Myocyte (in vitro differentiated cells): ENCODE measurements around the gene PSMB2. TPM values are rescaled to one million over a fixed set of nuclear protein-coding genes. Genes with fewer than 3 reads are reported as not detected.
A peak's percentile ranks its signal among the peaks of the same experiment; 100 is the strongest.

Experiments used
- DNase-seq: peaks from one replicate; pipeline ENCODE4 v3.0.0-alpha.2; 2012; ENCODE audit warnings: low read depth
- total RNA-seq: library from RNA; depleted of rRNA; stranded (reverse); fragments of >200 nt; gene quantifications from 2 replicates; pipeline ENCODE4 v1.2.3, GENCODE V29; 2014

PSMB2 gene
- total RNA-seq, 1 donor from 2014 or later = 38.8 TPM

DNA sequence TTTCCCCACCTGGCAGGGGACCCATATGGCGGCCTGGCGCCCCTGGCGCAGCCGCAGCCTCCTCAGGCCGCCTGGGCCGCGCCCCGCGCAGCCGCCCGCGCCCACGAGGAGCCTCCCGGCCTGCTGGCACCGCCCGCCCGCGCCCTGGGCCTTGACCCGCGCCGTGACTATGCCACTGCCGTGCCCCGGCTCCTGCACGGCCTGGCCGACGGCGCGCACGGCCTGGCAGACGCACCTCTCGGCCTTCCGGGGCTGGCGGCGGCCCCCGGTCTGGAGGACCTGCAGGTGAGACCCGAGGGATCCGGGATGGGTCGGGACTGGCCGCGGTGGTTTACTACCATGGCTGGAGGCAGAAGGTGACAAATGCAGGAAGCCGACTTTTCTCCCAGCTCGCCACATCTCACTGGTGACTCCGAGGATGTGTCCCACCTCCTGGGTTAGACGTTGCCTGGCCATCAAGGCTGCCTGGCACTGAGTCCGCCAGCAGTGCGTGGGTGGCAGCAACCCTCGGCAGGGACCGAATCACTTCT is 67.1 kb downstream of the PSMB2 start:
- no peak for DNase-seq

DNA sequence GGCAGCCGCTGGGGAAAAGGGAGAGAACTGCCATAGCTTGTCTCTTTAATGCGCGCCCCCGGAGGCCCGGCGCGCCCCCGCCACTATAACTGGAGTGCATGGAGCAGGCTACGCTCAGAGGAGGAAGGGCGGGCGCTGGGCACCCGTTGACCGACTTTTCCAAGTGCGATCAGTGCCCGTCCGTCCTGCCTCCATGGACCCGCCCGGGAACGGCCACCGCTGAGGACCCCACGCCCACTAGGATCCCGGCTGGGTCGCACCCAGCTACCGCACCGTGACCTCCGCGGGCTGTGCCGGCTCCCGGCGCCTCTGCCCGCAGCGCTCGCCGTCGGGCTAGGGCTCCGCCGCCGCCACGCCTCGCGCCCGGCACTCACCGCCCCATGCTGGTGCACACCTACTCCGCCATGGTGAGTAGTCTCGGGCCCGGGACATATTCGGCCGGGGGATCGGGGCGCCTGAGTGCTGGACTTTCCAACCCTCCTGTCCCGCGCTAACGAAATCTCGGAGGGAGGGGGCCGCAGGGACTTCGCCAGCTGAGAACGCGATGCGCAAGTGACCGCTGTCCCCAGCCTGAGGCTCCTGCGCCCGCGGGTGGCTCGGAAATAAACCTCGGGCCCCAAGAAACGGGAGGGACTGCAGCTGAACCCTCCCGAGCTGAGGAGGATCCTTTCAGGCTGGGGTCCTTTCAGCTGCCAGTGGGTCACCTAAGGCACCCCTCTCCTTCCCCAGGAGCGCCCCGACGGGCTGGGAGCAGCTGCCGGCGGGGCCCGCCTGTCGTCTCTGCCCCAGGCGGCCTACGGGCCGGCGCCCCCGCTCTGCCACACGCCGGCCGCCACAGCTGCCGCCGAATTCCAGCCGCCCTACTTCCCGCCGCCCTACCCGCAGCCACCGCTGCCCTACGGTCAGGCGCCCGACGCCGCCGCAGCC is 67.9 kb downstream of the PSMB2 start, which contains the start of gene TFAP2E:
TSS of gene TFAP2E (plus strand) at position 117 of the 927 bp plus-strand sequence. CDS start at position 381, 264 bp downstream.
- DNase-seq = peak; percentile 40

DNA sequence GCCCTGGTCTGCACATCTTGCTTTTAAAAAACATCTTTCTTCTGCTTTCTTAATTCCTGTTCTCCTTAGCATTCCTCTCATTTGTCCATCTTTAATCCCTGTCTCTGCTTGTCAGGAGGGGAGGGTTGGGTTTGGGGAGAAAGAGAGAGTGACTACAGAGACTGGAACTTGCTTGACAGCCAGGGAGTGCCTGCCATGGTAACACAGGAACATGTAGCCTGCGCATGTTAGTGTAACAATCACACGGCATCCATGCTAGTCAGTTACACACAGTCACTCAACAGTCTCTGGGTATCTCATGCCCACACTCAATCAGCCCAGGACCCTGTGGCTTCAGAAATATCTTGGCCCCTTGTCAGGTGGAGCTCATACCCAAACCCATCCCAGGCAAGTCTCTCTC is 69.0 kb downstream of the PSMB2 start:
- no peak for DNase-seq

DNA sequence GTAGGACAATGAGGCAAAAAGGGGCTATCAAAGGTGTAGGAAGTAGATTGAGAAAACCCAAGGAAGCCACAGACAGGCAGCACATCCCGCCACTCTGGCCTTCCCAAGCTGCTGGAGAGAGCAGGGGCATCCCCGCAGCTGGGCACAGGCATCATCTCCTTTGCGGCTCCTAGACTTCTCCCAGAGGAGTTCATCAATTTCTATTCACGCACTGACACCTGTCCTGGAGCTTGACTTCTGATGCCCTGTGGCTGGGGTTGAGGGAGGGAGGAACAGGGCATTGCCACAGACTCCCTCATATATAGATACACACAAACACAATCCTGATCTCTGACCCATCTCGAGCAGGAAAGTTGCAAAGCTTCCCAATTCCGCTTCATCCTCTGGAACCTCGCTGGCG is 70.1 kb downstream of the PSMB2 start:
- DNase-seq = no peak

DNA sequence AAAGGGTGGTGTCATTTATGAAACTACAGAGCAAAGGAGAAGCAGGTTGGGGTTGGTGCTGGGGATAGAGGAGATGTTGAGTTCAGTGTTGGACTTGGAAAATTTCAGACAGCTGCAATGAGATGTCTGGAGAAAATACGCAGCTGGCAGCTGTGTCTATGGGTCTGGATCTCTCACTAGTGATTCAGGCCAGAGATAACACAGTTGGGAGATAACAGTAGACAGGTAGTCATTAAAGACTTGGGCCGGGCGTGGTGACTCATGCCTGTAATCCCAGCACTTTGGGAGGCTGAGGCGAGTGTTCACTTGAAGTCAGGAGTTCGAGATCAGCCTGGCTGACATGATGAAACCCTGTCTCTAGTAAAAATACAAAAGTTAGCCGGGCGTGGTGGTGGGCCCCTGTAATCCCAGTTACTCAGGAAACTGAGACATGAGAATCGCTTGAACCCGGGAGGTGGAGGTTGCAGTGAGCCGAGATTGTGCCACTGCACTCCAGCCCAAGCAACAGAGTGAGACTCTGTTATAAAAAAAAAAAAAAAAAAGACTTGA is 70.7 kb downstream of the PSMB2 start:
- DNase-seq = no peak

DNA sequence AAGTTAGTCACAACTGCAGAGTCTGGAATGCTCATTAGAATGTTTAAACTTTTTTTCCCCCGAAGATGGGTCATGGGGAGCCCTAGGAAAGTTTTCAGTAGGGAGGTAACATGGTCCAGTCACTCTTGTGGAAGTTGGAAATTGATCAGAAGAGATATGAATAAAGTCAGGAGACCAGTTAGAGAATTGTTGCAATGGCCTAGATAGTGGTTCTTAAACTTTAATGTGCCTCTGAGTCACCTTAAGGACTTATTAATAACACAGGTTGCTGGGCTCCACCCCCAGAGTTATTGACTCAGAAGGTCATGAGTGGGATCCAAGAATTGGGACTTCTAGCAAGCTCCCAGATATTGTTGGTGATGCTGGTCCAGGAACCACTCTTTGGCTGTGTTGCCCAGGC is 71.4 kb downstream of the PSMB2 start:
- no peak for DNase-seq

DNA sequence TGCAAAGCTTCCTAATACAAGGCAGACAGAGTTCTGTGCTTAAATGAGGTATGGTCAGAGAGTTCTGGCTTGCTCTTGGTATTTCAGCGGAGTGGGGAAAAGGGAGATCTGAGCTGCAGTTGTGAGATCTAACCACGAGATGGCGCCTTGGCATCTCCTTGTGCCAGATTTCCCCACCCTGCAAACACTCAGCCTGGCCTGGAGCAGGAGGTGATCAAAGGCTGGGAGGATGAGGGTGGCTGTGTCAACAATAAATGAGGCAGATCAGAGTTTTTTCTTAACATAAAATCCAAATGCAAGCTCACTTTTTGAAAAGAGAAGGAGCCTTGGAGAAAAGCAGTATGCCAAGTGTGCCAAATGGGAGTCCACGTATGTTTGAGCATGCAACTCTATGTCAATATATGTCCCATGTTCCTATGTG is 72.3 kb downstream of the PSMB2 start:
- peak; percentile 78 for DNase-seq

DNA sequence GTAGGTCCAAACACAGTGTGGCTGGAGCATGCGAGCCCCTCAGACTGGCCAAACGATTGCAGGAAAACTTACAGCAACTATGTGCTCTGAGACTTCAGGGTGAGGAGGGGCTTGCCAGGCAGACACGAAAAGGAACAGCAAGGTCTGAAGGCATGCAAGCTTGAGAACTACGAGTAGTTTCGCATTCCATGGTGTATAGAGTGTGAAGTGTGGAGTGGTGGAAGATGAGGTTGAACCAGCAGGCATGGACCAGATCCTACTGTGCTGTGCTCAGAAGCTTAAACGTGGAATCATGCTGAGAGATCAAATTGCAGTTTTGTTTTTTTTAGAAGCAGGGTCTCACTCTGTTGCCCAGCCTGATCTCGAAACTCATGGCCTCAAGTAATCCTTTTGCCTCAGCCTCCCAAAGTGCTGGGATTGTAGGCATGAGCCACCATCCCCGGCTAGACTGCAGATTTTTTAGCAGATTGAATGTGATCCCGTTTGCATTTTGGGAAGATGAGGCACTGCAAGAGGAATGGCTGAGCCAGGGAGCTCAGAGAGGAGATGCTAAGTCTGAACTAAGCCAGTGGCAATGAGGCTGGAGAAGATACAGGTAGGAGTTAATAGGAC is 73.3 kb downstream of the PSMB2 start:
- DNase-seq = no peak

DNA sequence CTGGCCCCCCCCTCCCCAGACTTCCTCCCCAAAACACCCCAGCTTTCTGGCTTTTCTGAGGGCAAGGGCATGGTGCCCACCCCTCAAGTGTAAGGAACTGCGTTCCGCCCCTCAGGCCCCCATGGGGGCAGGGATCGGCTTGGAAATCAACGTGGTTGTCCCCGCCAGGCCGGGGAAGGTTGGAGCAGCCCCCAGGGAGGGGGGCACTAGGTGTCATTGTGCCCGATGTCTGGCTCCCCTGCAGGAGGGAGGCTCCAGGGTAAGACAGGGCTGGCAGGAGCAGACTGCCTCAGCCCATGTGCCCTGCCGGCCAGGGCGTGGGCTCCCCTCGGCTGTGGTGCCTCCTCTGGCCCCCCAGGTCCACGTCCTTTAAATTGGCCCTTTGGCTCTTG is 75.6 kb downstream of the PSMB2 start:
- no peak for DNase-seq

DNA sequence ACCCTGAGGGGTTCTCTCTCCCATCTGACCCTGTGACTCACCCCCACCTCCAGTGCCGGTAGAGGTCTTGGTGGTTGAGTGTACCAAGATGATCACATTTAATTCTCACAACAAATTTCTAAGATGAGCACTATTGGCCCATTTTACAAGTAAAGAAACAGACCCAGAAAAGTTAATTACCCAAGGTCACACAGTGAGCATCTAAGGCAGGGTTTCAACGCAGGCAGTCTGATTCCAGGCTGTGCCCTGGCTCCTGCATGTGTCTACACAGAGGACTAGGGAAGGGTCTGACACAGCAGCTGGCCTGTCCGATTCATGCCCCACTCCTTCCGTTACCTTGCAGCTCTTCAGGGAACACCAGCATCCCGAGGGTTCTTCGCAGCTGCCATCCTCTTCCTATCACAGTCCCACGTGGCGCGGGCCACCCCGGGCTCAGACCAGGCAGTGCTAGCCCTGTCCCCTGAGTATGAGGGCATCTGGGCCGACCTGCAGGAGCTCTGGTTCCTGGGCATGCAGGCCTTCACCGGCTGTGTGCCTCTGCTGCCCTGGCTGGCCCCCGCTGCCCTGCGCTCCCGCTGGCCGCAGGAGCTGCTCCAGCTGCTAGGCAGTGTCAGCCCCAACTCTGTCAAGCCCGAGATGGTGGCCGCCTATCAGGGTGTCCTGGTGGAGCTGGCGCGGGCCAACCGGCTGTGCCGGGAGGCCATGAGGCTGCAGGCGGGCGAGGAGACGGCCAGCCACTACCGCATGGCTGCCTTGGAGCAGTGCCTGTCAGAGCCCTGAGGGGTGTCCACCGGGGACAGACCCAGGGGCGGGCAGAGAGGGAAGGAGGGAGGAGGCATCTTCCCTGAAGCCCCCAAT is 76.2 kb downstream of the PSMB2 start:
- no peak for DNase-seq

DNA sequence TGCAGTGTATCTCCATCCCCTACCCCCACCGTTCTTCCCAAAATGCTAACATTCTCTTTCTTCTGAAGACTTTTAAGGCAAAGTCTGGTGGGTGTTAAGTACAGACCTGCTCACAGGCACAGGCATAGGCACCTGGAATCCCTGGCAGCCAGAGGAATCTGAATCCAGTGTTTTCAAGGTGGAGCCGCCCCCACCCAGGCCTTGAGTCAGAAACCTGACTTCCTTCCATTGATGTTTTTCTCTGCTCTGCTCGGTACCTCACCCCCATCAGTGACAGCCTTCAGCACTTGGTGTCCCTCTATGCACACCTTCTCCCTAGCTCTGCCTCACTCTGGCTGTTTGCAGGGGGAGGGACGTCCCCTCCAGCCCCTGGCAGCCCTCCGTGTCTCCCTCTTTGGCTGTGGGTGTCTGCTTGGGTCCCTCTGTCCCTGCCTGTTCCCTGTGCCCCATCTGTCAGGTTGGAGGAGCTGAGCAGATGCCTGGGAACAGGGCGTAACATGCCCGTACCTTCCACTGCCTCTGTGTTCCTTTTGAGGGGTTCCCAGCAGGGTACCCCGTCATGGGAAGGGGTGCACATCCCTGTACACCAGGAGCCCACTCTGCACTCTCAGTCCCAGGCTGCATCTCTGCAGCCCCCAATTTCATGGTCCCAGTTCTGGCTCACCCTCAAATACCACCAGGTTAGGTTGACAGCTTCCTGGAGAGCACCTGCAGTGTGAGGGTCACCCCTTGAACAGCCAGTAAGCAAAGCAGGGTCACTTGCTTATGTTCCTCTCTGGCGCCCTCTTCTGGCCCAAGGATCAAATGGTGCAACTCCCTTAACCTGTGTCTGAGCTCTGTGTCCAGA is 77.1 kb downstream of the PSMB2 start:
- peak; percentile 83 for DNase-seq

DNA sequence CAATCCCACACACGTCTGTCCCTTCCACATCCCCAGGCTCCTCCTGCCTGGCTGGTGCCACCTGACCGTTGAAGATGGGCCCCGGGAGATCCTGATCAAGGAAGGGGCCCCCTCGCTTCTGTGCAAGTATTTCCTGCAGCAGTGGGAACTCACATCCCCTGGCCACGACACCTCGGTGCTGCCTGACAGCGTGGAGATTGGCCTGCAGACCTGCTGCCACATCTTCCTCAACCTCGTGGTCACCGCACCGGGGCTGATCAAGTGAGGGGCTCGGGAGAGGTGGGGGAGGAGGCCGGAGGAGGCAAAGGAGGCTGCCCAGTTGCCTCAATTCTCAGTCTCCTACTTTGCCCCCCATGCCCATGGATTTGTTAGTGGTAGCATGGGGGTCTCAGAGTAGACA is 78.2 kb downstream of the PSMB2 start:
- no peak for DNase-seq

DNA sequence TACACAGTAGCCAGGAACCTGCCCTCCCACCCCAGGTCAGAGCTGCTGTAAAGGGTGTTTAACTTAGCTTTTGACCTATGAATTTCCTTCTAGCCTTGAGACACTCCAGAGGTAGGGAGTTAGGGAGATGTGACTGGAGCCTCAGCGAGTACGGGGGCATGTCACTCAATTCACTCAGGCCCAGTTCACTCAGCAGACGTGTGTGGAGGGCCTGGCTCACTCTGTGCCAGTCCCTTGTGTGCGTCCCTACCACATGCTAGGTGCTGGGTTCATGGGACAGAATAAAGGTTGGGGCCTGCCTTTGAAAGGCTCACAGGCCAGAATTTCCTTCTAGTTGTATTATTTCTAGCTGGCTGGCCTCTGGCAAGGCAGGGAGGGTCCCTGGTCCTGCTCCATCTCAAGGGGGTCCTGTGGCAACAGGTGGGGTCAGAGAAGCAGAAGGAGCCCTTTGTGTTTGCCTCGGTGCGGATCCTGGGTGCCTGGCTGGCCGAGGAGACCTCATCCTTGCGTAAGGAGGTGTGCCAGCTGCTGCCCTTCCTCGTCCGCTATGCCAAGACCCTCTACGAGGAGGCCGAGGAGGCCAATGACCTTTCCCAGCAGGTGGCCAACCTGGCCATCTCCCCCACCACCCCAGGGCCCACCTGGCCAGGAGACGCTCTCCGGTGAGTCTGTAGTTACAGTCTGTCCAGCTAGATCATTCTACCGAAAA is 79.2 kb downstream of the PSMB2 start:
- DNase-seq = no peak

DNA sequence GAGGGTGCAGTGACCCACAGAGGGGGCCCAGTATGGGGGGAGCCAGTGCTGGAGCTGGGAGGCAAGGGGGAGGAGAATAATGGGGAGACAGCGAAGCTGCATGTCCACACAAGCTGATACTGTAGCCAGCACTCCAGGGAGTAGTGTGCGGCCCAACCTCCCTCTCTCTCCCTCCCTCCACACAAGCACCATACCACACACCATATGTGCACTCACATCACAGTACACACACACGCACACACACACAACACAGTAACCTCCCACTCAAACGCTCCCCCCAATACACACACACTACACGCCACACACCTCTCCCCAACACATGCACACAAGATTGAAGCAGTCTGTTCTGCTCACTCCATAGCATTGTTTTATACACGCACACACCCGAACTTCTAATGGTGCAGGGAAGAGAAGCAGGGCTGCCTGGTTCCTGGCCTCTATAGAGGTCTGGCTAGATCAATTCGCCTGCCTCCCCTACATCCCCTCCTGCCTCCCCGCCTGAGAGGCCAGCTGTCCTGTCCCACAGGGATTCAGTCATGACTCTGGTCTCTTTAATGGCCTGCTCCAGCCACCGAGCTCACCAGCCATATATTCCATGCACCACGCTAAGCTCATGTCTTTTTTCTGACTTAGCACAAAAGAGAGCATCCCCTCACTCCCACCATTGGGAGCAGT is 79.9 kb downstream of the PSMB2 start:
- DNase-seq = no peak

DNA sequence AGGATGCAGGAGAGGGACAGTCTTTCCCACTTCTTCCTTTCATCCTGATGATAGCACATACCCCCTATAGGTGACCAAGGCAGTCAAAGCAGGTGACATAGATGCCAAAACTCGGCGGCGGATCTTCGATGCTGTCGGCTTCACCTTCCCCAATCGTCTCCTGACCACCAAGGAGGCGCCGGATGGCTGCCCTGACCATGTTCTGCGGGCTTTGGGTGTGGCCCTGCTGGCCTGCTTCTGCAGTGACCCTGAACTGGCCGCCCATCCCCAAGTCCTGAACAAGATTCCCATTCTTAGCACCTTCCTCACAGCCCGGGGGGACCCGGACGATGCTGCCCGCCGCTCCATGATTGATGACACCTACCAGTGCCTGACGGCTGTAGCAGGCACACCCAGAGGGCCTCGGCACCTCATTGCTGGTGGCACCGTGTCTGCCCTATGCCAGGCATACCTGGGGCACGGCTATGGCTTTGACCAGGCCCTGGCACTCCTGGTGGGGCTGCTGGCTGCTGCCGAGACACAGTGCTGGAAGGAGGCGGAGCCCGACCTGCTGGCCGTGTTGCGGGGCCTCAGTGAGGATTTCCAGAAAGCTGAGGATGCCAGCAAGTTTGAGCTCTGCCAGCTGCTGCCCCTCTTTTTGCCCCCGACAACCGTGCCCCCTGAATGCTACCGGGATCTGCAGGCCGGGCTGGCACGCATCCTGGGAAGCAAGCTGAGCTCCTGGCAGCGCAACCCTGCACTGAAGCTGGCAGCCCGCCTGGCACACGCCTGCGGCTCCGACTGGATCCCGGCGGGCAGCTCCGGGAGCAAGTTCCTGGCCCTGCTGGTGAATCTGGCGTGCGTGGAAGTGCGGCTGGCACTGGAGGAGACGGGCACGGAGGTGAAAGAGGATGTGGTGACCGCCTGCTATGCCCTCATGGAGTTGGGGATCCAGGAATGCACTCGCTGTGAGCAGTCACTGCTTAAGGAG is 80.8 kb downstream of the PSMB2 start:
- no peak for DNase-seq

DNA sequence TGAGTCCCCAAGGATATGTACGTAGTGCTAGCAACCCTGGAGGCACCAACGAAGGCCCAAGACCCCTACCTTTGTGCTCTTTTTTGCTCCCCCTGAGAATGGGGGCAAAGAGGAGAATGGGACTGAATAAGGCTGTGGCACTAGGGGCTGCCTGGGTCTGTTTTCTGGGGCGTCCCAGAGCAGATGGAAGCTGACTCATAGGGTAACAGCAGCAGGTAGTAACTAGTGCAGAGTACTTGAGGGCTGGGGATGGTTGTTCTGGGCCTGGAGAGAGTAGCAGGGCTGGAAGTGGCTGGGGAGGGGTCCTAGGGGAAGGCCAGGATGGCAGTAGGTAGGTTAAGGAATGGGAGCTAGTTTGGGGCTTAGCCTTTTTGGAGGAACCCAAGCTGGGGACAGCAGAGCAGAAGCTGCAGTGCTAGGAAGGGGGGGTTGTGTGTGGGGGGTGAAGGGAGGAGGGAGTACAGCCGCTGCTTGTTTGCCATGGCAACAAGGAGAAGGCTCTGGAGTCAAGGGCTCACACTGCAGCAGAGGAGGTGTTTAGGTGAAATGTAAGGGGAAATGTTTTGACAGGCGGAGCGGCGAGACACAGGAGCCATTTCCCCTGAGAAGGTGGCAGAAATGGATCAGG is 81.9 kb downstream of the PSMB2 start:
- no peak for DNase-seq
